DOHH2 (cell line): ENCODE measurements around the gene SPACDR.

ENCODE experiments used
- H3F3A ChIP-seq: fragments of 200-600 bp; sonication (generic), shearing (Covaris generic); 2 replicates; pipeline ENCODE4 v1.6.0; 2016; ENCODE audit warnings: antibody characterized with exemption, mild to moderate bottlenecking; ENCODE audit not compliant: control insufficient read depth, insufficient read depth
- H3K27ac ChIP-seq: fragments of 200-600 bp; sonication (generic); 2 replicates; pipeline ENCODE4 v1.5.1; 2014; ENCODE audit warnings: low read depth, mild to moderate bottlenecking, low read length, moderate library complexity
- H3K27me3 ChIP-seq: fragments of 200-600 bp; sonication (generic); 2 replicates; pipeline ENCODE4 v1.6.1; 2014; ENCODE audit warnings: mild to moderate bottlenecking, low read length, mixed read lengths; ENCODE audit not compliant: control insufficient read depth
- H3K36me3 ChIP-seq: fragments of 200-600 bp; sonication (generic); 2 replicates; pipeline ENCODE4 v1.6.1; 2014; ENCODE audit warnings: mild to moderate bottlenecking, low read length, moderate library complexity, mixed read lengths; ENCODE audit not compliant: control insufficient read depth
- H3K4me1 ChIP-seq: fragments of 200-600 bp; sonication (generic); 2 replicates; pipeline ENCODE4 v1.6.1; 2014; ENCODE audit warnings: mild to moderate bottlenecking, low read length, mixed read lengths; ENCODE audit not compliant: control insufficient read depth
- H3K4me2 ChIP-seq: fragments of 200-600 bp; sonication (generic); 2 replicates; pipeline ENCODE4 v1.6.0; 2014; ENCODE audit warnings: mild to moderate bottlenecking, low read length, moderate library complexity
- H3K4me3 ChIP-seq: fragments of 200-600 bp; sonication (generic); 2 replicates; pipeline ENCODE4 v1.5.1; 2014; ENCODE audit warnings: mild to moderate bottlenecking, low read length, mixed read lengths
- H3K79me2 ChIP-seq: fragments of 200-600 bp; sonication (generic); 2 replicates; pipeline ENCODE4 v1.6.1; 2014; ENCODE audit warnings: mild to moderate bottlenecking, low read length, mixed read lengths; ENCODE audit not compliant: control insufficient read depth
- H3K9me2 ChIP-seq: fragments of 200-600 bp; sonication (generic); replicated peaks from 2 replicates; pipeline ENCODE4 v1.6.1; 2014; ENCODE audit warnings: mild to moderate bottlenecking, low read length, mixed read lengths; ENCODE audit not compliant: control insufficient read depth
- H3K9me3 ChIP-seq: fragments of 200-600 bp; sonication (generic); 2 replicates; pipeline ENCODE4 v1.6.1; 2014; ENCODE audit warnings: antibody characterized with exemption, low read length, mixed read lengths; ENCODE audit not compliant: control insufficient read depth, insufficient read depth
- H4K20me1 ChIP-seq: fragments of 200-600 bp; sonication (generic); 2 replicates; pipeline ENCODE4 v1.6.0; 2014; ENCODE audit warnings: low read depth, mild to moderate bottlenecking, antibody characterized with exemption, low read length, moderate library complexity; ENCODE audit not compliant: control insufficient read depth, insufficient read depth
- EZH2phosphoT487 ChIP-seq: fragments of 200-600 bp; sonication (generic); IDR thresholded peaks from 2 replicates; pipeline ENCODE4 v1.6.1; 2017; ENCODE audit warnings: borderline replicate concordance, mild to moderate bottlenecking, antibody characterized with exemption, low read length, moderate library complexity, mixed read lengths
- TF ChIP-seq, protein P1 (sequence below): fragments of 200-600 bp; sonication (generic); IDR thresholded peaks from one replicate; pipeline ENCODE4 v1.5.1; 2014; ENCODE audit warnings: antibody characterized with exemption, mild to moderate bottlenecking, low read depth, low read length; ENCODE audit not compliant: poor library complexity, severe bottlenecking

SPACDR gene

DNA sequence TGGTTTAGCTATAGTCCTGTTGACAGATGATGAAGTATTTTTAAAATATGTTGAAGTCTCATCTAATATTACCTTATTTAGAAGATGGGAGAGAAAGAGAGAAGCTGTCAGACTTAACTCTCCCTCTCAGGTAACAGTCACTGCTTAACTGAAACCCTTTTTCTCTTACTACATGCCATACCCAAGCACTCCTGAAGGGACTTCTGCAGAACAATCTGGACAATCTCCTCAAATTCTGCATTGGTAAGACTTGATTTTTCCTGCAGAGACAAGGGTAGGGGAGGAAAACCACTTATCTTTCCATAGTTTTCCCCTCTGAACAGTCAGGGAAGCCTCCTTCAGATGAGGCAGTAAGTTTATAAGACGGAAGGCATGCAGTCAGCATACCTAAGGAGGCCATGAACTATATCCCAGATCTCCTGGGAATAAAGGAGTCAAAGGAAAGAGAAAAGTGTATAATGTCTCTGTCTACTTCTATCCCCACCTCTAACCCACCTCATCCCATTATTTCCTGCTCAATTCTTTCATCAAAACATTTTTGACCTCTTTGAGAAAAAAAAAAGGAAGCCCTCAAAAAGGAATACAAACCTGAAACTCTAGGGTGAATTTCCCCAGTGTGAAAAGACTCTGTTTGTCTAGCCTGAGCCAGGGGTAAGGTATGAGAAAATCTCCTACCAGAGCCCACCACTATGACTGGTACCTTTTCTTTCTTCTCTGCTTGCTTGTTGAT, 45.0 kb downstream of the SPACDR start:
- no peaks in the 10 kb centered on the region for H3K79me2 ChIP-seq
- no peaks in the 10 kb centered on the region for H3K9me3 ChIP-seq
- H3K36me3 ChIP-seq: no peaks in the 10 kb centered on the region
- peaks cover 11% of the 10 kb centered on the region for H3K4me1 ChIP-seq
- H3K4me2 ChIP-seq: no peak overlapping the region
- no peaks in the 10 kb centered on the region for H3F3A ChIP-seq
- H3K27me3 ChIP-seq: no peaks in the 10 kb centered on the region
- no peak overlapping the region for H3K27ac ChIP-seq
- H4K20me1 ChIP-seq: no peaks in the 10 kb centered on the region
- H3K9me2 ChIP-seq: no peaks in the 10 kb centered on the region
- no peak overlapping the region for H3K4me3 ChIP-seq
- TF ChIP-seq, protein P1, sequence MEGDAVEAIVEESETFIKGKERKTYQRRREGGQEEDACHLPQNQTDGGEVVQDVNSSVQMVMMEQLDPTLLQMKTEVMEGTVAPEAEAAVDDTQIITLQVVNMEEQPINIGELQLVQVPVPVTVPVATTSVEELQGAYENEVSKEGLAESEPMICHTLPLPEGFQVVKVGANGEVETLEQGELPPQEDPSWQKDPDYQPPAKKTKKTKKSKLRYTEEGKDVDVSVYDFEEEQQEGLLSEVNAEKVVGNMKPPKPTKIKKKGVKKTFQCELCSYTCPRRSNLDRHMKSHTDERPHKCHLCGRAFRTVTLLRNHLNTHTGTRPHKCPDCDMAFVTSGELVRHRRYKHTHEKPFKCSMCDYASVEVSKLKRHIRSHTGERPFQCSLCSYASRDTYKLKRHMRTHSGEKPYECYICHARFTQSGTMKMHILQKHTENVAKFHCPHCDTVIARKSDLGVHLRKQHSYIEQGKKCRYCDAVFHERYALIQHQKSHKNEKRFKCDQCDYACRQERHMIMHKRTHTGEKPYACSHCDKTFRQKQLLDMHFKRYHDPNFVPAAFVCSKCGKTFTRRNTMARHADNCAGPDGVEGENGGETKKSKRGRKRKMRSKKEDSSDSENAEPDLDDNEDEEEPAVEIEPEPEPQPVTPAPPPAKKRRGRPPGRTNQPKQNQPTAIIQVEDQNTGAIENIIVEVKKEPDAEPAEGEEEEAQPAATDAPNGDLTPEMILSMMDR: no peak
- TF ChIP-seq EZH2phosphoT487: no peak

DNA sequence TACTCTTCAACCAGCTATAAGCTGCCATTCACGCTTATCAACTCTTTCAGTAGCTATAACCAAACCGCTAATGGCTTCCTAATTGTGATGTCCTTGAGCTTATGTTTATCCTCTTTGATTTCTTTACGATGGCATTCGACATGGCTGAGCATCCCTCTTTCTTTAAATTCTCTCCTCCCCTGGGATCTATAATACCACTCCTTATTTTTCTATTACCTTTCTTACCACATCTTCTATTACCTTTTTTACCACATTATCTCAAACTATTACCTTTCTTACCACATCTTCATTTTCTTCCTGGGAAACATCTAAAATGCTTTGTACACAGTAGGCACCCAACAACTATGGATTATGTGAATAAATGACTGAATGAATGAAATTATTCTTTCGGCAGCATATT, 48.6 kb downstream of the SPACDR start:
- Histone ChIP-seq H3K27me3 (0 out of 2 replicates have a peak, but pooled peaks cover 3% of the 10 kb centered on the region), H3K79me2 (no peaks in the 10 kb centered on the region), H3K9me2 (no peaks in the 10 kb centered on the region), H3K27ac (no peak overlapping the region), H4K20me1 (no peaks in the 10 kb centered on the region), H3K4me1 (peaks cover 32% of the 10 kb centered on the region), H3K36me3 (no peaks in the 10 kb centered on the region), H3F3A (no peaks in the 10 kb centered on the region), H3K9me3 (no peaks in the 10 kb centered on the region), H3K4me3 (no peak overlapping the region), H3K4me2 (no peak overlapping the region)
- no peak for TF ChIP-seq EZH2phosphoT487
- TF ChIP-seq, protein P1: no peak

DNA sequence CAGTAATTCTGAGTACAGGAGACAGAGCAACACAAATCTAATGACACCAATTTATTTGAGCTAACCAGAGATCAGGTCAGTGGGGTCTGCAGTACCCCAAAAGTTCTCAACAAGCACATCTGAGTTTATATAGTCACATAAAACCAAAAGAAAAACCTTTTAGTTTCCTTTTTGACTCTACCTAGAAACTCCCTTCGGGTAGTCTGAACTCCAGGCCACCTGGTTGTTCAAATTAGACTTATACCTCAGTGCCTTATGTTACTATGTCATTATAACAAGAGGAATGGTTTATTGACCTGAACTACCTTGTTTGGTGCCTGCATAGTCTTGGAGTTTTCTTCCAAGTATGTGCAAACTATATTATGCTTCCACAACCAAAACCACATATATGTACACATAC, 50.2 kb downstream of the SPACDR start:
- no peaks in the 10 kb centered on the region for H3K79me2 ChIP-seq

More for the DNA sequence above, 50.2 kb downstream of the SPACDR start:
- Histone ChIP-seq H3K27me3 (peaks cover 10% of the 10 kb centered on the region; the same call in 1 of the 2 replicates), H3K27ac (no peak overlapping the region), H4K20me1 (no peaks in the 10 kb centered on the region), H3K4me3 (no peak overlapping the region), H3K9me2 (no peaks in the 10 kb centered on the region), H3F3A (no peaks in the 10 kb centered on the region), H3K36me3 (no peaks in the 10 kb centered on the region), H3K9me3 (no peaks in the 10 kb centered on the region), H3K4me1 (peaks cover 25% of the 10 kb centered on the region), H3K4me2 (peak overlapping the region; percentile 54)
- TF ChIP-seq, protein P1: no peak
- no peak for TF ChIP-seq EZH2phosphoT487
